ENCODE data around the gene ZMYND19.

ZMYND19 gene

DNA sequence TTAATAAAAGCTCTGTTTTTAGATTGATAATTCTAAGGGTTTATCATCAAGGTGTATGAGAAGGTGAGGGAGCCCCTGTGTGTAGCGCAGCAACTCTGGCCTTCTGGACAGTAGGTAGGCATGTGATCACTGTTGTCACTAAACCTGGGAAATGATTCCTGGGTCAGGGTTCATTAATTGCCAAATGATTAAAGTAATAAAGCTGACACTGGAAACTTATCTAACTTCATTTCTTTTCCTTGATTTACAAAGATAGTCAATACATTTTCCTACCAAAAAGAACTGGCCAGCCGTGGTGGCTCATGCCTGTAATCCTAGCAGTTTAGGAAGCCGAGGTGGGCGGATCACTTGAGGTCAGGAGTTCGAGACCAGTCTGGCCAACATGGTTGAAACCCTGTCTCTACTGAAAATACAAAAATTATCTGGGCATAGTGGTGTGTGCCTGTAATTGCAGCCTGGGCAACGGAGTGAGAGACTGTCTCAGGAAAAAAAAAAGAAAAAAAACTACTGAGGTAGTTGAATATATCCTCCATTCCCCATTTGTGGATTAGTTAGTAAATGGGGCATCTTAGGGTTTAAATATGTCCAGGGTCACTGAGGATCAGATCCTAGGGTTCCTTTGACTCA lies 30.9 kb upstream of the ZMYND19 start:
- CTCF ChIA-PET = interaction anchor here (0.5 to 1.4 kb wide), 9 partner anchors 9 to 75 kb away, joined by 3 to 6 read pairs (median 3); no protein-coding TSS in a partner anchor
- Histone ChIP-seq H3K4me1 (ENCODE audit: control insufficient read depth, insufficient read depth, low read length) (no peaks in the 10 kb centered on the region), H3K27ac (ENCODE audit: extremely low read depth, low read depth, low read length) (no peak overlapping the region), H3K4me3 (ENCODE audit: low read depth, low read length) (no peak overlapping the region), H3K36me3 (ENCODE audit: control insufficient read depth in 2 of 2, insufficient read depth in 1 of 2, low read length in 2 of 2) (peaks cover 0 to 18% of the 10 kb centered on the region in 2 experiments; a peak in 2 of 3 replicates), H3K9me3 (ENCODE audit: control insufficient read depth, insufficient read depth, low read depth, low read length) (no peaks in the 10 kb centered on the region)
- POLR2A ChIA-PET = interaction anchor here (1.9 kb wide), 1 partner anchor 16 kb away, joined by 6 read pairs; the partner anchor contains the start of gene ARRDC1
- TF ChIP-seq ZFHX2 (tag by site-specific recombination; conservative IDR thresholded peaks at IDR 0.05) = 0 out of 2 replicates have a peak, but pooled peaks have one; percentile 16
- TF ChIP-seq PRDM2 (tag by site-specific recombination; IDR thresholded peaks at IDR 0.05; ENCODE audit: borderline replicate concordance) = no peak
- TF ChIP-seq CTCF (tag by site-specific recombination; IDR thresholded peaks at IDR 0.05) = 0 out of 2 replicates have a peak, but pooled peaks have one; percentile 10
- no peak for TF ChIP-seq ZNF416 (tag by site-specific recombination; IDR thresholded peaks at IDR 0.05)
- TF ChIP-seq SP3 (tag by site-specific recombination; IDR thresholded peaks at IDR 0.05) = no peak
- no peak for TF ChIP-seq ZXDB (tag by site-specific recombination; IDR thresholded peaks at IDR 0.05)
- TF ChIP-seq ZNF391 (tag by site-specific recombination; IDR thresholded peaks at IDR 0.05; ENCODE audit: borderline replicate concordance, low read depth) = no peak
- TF ChIP-seq, protein P1, sequence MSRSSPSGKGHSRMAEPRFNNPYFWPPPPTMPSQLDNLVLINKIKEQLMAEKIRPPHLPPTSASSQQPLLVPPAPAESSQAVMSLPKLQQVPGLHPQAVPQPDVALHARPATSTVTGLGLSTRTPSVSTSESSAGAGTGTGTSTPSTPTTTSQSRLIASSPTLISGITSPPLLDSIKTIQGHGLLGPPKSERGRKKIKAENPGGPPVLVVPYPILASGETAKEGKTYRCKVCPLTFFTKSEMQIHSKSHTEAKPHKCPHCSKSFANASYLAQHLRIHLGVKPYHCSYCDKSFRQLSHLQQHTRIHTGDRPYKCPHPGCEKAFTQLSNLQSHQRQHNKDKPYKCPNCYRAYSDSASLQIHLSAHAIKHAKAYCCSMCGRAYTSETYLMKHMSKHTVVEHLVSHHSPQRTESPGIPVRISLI (tag by site-specific recombination; IDR thresholded peaks at IDR 0.05) = 0 out of 2 replicates have a peak, but pooled peaks have one; percentile 28

GRCh38 chr9:137620581-137620980 lies 30.3 kb upstream of the ZMYND19 start:
- H3K27ac ChIP-seq (ENCODE audit: extremely low read depth, low read depth, low read length) = no peak overlapping the region
- H3K4me1 ChIP-seq (ENCODE audit: control insufficient read depth, insufficient read depth, low read length) = no peaks in the 10 kb centered on the region
- POLR2A ChIA-PET = interaction anchor here (1.9 kb wide), 1 partner anchor 15 kb away, joined by 6 read pairs; the partner anchor contains the start of gene ARRDC1
- no peaks in the 10 kb centered on the region for H3K9me3 ChIP-seq (ENCODE audit: control insufficient read depth, insufficient read depth, low read depth, low read length)
- no peak overlapping the region for H3K4me3 ChIP-seq (ENCODE audit: low read depth, low read length)
- TF ChIP-seq ZSCAN16 (tag by site-specific recombination; IDR thresholded peaks at IDR 0.05) (0 out of 2 replicates have a peak, but pooled peaks have one; percentile 49), GFI1B (tag by site-specific recombination; IDR thresholded peaks at IDR 0.05) (no peak)
- CTCF ChIA-PET = interaction anchor here (0.5 to 1.8 kb wide), 8 partner anchors 9 to 76 kb away, joined by 3 to 6 read pairs (median 4); no protein-coding TSS in a partner anchor
- H3K36me3 ChIP-seq (ENCODE audit: control insufficient read depth in 2 of 2, insufficient read depth in 1 of 2, low read length in 2 of 2) = peaks cover 0 to 24% of the 10 kb centered on the region in 2 experiments; a peak in 2 of 3 replicates

- peak overlapping the region; percentile 60 for H3K4me3 ChIP-seq (ENCODE audit: low read depth, low read length)
- CTCF ChIA-PET = interaction anchor here (0.6 to 2.1 kb wide), 8 partner anchors 10 to 73 kb away, joined by 3 to 7 read pairs (median 4); partner anchors contain the start of gene DPH7
- H3K36me3 ChIP-seq (ENCODE audit: control insufficient read depth in 2 of 2, insufficient read depth in 1 of 2, low read length in 2 of 2) = peaks cover 0 to 30% of the 10 kb centered on the region in 2 experiments; a peak in 2 of 3 replicates
- no peaks in the 10 kb centered on the region for H3K9me3 ChIP-seq (ENCODE audit: control insufficient read depth, insufficient read depth, low read depth, low read length)
- no peaks in the 10 kb centered on the region for H3K4me1 ChIP-seq (ENCODE audit: control insufficient read depth, insufficient read depth, low read length)
- H3K27ac ChIP-seq (ENCODE audit: extremely low read depth, low read depth, low read length) = no peak overlapping the region
- POLR2A ChIA-PET = interaction anchor here (1.3 to 1.9 kb wide), 5 partner anchors 13 to 36 kb away, joined by 3 to 24 read pairs (median 5); partner anchors contain the start of genes ARRDC1 and ZMYND19
- TF ChIP-seq ZNF292 (tag by site-specific recombination; IDR thresholded peaks at IDR 0.05; ENCODE audit: borderline replicate concordance, low read depth) (no peak), ZNF76 (tag by site-specific recombination; IDR thresholded peaks at IDR 0.05; ENCODE audit: borderline replicate concordance, low read depth) (no peak), REPIN1 (tag by site-specific recombination; IDR thresholded peaks at IDR 0.05; ENCODE audit: low read depth) (no peak), ZNF529 (tag by site-specific recombination; IDR thresholded peaks at IDR 0.05; ENCODE audit: insufficient replicate concordance) (no peak)
- TF ChIP-seq, protein P2, sequence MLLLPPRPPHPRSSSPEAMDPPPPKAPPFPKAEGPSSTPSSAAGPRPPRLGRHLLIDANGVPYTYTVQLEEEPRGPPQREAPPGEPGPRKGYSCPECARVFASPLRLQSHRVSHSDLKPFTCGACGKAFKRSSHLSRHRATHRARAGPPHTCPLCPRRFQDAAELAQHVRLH (tag by site-specific recombination; IDR thresholded peaks at IDR 0.05) = no peak
- TF ChIP-seq, protein P3, sequence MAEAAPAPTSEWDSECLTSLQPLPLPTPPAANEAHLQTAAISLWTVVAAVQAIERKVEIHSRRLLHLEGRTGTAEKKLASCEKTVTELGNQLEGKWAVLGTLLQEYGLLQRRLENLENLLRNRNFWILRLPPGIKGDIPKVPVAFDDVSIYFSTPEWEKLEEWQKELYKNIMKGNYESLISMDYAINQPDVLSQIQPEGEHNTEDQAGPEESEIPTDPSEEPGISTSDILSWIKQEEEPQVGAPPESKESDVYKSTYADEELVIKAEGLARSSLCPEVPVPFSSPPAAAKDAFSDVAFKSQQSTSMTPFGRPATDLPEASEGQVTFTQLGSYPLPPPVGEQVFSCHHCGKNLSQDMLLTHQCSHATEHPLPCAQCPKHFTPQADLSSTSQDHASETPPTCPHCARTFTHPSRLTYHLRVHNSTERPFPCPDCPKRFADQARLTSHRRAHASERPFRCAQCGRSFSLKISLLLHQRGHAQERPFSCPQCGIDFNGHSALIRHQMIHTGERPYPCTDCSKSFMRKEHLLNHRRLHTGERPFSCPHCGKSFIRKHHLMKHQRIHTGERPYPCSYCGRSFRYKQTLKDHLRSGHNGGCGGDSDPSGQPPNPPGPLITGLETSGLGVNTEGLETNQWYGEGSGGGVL (tag by site-specific recombination; IDR thresholded peaks at IDR 0.05) = no peak
These were observed 29.7 kb upstream of the ZMYND19 start for GRCh38 chr9:137620048-137620405.

Measured in HEK293 (cell line).